DMS153 treated with DMSO at 0.1 percent for 48 hours (cell line): ENCODE results near the gene TATDN3.
"Not testable (repeated sequence)": the region's sequence is repeated elsewhere in the genome, so short reads cannot be mapped to it uniquely, and the experiment has no call there.

ENCODE experiments used
- DNase-seq: peaks from one replicate; lab custom pipeline; 2025; ENCODE audit not compliant: unreplicated experiment; lab: John Stamatoyannopoulos, UW

The TATDN3 gene

DNA sequence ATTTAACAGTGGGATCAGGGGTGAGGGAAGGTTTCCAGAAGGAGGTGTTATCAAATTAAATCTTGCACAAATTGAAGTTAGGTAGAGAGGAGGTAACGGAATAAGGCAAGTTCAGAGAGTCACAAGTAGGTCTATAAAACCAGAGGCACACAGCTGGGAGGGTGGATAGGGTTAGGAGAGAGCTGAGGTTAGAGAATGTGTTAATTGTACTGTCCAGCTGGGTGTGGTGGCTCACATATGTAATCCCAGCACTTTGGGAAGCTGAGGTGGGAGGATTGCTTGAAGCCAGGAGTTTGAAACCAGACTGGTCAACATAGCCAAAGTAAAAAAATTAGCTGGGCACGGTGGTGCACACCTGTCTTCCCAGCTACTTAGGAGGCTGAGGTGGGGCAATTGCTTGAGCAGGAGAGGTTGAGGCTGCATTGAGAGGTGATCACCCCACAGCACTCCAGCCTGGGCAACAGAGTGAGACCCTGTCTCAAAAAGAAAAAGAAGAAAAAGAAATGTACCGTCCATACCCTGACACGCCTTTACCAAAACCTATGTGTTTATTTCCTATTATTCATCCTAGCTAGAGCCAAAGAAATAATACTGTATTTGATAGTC lies 35.6 kb downstream of the TATDN3 start:
- no peak for DNase-seq

GRCh38 chr1:212827831-212828278 lies 36.2 kb downstream of the TATDN3 start:
- no peak for DNase-seq

DNA sequence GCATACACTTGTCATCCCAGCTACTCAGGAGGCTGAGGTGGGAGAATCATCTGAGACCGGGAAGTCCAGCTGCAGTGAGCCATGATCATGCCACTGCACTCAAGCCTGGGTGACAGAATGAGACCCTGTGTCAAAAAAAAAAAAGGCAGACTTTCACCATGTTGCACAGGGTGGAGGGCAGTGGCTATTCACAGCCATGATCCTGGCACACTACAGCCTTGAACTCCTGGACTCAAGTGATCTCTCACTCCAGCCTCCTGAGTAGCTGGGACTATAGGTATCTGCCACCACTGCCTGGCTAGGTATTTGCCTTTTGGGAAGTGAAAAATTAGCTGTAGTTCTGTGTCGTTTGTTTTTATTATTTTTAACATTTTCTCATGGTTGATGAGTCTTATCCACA lies 36.7 kb downstream of the TATDN3 start:
- DNase-seq, result no peak

DNA sequence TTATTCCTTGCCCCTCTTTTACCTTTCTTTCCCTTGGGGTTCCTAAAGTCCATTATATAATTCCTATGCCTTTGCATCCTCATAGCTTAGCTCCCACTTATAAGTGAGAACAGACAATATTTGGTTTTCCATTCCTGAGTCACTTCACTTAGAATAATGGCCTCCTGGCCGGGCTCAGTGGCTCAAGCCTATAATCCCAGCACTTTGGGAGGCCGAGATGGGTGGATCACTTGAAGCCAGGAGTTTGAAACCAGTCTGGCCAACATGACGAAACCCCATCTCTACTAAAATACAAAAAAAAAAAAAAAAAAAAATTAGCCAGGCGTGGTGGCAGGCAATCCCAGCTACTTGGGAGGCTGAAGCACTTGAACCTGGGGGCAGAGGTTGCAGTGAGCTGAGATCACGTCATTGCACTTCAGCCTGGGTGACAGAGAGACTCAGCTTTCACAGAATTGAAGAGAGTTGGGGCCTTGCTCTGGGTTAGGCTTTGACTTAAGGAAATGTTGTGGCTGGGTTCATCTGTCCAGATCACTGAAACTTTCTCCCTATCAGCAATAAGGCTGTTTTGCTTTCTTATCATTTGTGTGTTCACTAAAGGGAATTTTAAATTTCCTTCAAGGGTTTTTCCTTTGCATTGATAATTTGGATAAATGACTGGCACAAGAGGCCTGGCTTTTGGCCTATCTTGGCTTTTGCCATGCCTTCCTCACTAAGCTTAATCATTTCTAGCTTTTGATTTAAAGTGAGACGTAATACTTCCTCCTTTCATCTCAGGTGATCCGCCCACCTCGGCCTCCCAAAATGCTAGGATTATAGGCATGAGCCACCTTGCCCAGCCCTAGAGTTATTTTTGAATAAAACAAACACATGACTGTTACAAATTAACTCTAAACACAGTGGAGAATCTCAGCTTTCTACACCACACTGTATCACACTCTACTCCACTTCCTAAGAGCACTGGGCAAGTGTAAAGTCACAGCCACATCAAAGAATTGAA lies 41.8 kb downstream of the TATDN3 start:
- not testable (repeated sequence) for DNase-seq

GRCh38 chr1:212838145-212838544 lies 46.5 kb downstream of the TATDN3 start:
- DNase-seq, result no peak

- DNase-seq, result not testable (repeated sequence)
Measured at GRCh38 chr1:212844521-212844920, 52.8 kb downstream of the TATDN3 start.

GRCh38 chr1:212847549-212847948 lies 55.9 kb downstream of the TATDN3 start, which contains the start of gene SPATA45:
Gene SPATA45, minus strand, starts transcription at chr1:212847649. Its CDS starts 11,500 bp downstream, at chr1:212836149.
- DNase-seq, result no peak

DNA sequence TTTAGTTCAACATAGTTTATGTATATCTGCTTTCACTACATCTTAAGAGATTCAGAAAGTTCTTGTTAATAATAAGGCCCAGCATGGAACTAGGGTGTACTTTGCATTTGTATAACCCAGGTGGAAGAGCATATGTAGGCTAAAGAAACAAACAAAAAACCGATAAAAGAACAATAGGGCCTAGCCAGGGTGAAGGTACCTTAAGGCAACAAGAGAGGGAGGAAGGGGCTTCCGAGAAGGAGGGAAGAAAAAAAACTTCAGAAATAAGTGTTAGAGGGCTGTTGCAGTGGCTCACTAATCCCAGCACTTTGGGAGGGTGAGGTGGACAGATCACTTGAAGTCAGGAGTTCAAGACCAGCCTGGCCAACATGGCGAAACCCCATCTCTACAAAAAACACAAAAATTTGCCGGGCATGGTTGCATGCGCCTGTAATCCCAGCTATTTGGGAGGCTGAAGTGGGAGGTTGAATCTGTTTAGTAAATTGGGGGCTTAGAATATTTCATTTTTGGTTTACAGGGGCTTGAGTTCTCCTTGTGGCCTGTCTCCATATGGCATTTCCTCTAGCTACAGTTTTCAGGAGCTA lies 60.5 kb downstream of the TATDN3 start:
- no peak for DNase-seq

DNA sequence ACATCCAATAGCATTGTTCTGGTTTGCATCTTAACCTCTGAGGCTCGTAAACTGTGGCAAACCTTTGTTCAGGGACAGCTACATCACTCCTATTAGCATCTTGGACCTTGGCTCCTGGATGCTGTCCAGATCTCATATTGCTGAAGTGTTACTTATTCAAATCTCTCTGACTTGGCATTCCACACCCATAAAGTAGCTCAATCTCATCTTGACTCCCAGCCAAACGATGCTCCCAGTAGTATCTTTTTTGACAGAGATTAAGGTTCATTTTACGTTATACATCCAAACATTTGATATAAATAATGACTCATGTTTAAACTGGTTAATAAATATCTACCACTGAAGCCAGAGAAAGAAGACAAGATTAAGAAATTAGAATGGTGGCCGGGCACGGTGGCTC lies 62.0 kb downstream of the TATDN3 start:
- DNase-seq, result no peak

GRCh38 chr1:212856755-212857154 lies 65.1 kb downstream of the TATDN3 start:
- no peak for DNase-seq

DNA sequence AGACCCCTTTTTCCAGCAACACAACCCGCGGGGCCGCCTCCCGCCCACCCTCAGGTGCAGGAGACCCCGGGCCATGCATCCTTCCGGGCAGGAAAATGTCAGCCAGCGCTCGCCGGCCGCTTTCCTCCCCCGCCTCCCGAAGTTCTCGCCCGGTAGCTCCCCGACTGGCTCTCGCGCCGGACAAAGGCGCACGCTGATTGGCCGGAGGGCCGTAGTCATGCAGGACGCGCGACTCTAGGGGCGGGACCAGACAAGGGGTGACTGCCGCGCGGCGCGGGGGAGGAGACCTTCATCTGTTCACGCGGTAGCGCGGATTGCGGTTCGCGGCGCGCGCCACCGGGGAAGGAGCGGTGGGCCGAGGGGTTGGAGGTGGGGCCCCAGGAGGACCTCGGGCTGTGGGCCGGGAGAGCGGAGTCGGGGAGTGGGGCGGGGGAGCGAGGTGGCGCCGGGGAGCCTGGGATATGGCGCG lies 66.3 kb downstream of the TATDN3 start, which contains the start of gene FLVCR1:
Gene FLVCR1, plus strand, starts transcription at position 284 of the 469 bp plus-strand sequence. Its CDS starts 178 bp downstream, at position 462.
- DNase-seq, result peak; percentile 99

DNA sequence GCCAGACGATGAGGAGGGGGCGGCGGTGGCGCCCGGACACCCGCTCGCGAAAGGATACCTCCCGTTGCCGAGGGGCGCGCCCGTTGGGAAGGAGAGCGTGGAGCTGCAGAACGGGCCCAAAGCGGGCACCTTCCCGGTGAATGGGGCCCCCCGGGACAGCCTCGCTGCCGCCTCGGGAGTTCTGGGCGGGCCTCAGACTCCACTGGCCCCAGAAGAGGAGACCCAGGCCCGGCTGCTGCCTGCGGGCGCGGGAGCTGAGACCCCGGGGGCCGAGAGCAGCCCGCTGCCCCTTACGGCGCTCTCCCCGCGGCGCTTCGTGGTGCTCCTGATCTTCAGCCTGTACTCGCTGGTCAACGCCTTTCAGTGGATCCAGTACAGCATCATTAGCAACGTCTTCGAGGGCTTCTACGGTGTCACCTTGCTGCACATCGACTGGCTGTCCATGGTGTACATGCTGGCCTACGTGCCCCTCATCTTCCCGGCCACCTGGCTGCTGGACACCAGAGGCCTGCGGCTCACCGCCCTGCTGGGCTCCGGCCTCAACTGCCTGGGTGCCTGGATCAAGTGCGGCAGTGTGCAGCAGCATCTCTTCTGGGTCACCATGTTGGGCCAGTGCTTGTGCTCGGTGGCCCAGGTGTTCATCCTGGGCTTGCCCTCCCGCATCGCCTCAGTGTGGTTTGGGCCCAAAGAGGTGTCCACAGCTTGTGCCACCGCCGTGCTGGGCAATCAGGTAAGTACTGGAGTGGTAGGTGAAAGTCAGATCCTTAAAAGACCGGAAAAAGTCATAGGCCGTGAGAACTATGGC lies 67.0 kb downstream of the TATDN3 start:
- no peak for DNase-seq

- no peak for DNase-seq
Measured at GRCh38 chr1:212860713-212861581, 69.3 kb downstream of the TATDN3 start.

GRCh38 chr1:212862111-212862690 lies 70.5 kb downstream of the TATDN3 start:
- DNase-seq, result no peak

DNA sequence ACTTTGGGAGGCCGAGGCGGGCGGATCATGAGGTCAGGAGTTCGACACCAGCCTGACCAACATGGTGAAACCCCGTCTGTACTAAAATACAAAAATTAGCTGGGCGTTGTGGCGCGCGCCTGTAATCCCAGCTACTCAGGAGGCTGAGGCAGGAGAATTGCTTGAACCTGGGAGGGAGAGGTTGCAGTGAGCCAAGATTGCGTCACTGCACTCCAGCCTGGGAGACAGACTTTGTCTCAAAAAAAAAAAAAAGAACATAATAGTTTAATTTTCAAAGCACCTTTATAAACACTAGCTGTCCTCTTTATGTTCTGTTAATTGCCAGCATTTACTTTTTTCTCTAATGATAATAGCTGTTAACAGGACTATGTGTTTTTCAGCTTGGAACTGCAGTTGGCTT lies 71.7 kb downstream of the TATDN3 start:
- DNase-seq, result not testable (repeated sequence)

GRCh38 chr1:212864201-212864600 lies 72.5 kb downstream of the TATDN3 start:
- DNase-seq, result no peak
